ENCODE results near the gene EHBP1. TPM values are rescaled to one million over a fixed set of nuclear protein-coding genes. Genes with fewer than 3 reads are reported as not detected.

EHBP1 gene
- total and polyA plus RNA-seq, 2 donors (not counting 3 experiments of a cell fraction or from before 2014, with no cell fraction given): 8.4 to 34.8 TPM

DNA sequence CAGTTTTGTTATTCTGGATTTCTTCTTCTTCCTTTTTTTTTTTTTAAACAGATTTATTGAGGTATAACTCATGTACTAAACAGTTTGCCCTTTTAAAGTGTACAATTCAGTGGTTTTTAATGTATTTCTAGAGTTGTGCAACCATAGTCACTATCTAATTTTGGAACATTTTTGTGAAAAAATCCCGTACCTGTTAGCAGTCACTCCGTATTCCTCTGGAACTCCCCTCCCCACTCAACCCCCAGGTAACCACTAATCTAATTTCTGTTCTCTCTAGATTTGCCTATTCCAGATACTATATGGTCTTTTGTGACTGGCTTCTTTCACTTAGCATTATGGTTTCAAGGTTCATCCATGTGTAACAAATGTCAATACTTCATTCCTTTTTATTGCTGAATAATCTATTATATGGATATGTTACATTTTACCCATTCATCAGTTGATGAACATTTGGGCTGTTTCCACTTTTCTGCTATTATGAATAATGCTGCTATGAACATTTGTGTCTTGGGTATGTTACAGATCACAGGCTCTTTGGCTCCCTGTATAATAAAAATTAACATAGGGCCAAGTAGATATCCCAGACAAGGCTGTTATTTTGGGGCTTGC lies 21.9 kb downstream of the EHBP1 start:
- H3K9me1 ChIP-seq (replicated peaks; ENCODE audit: control insufficient read depth, extremely low read depth, insufficient read depth, low read length): no peaks in the 10 kb centered on the region
- H2AFZ ChIP-seq (ENCODE audit: low read depth, low read length): no peak overlapping the region
- BruUV-seq (replicated peaks): no TSS peak
- dilution Hi-C loops (cut with MboI; ENCODE audit: extremely low pct_ligation_motif_present, low sequenced_read_pairs) (no loop called here), intact Hi-C loops (cut with micrococcal nuclease) (no loop called here)
- ChIA-PET CTCF (no interaction called here), POLR2A (no interaction called here)
- peaks cover 20% of the 10 kb centered on the region for H3K79me2 ChIP-seq (ENCODE audit: control insufficient read depth, insufficient read depth, low read length)
- no peak for DNase-seq (ENCODE audit: low read depth, low spot score)
- H3K4me3 ChIP-seq (replicated peaks in 1 of 3; ENCODE audit: insufficient read depth in 1 of 3, low read depth in 1 of 3, low read length in 3 of 3): no peak overlapping the region
- H3K27me3 ChIP-seq (ENCODE audit: control insufficient read depth in 2 of 2, insufficient read depth in 2 of 2, low read length in 2 of 2): no peaks in the 10 kb centered on the region
- no peaks in the 10 kb centered on the region for H4K20me1 ChIP-seq (replicated peaks; ENCODE audit: control insufficient read depth, extremely low read depth, insufficient read depth, low read length)
- no peak overlapping the region for H3K9ac ChIP-seq (replicated peaks; ENCODE audit: extremely low read depth, insufficient read depth, low read length)
- no peaks in the 10 kb centered on the region for H3K4me1 ChIP-seq (ENCODE audit: control insufficient read depth, extremely low read depth, insufficient read depth, low read length)
- no peaks in the 10 kb centered on the region for H3K36me3 ChIP-seq (ENCODE audit: control insufficient read depth in 2 of 2, extremely low read depth in 1 of 2, insufficient read depth in 2 of 2, low read length in 2 of 2)
- no peaks in the 10 kb centered on the region for H3K9me3 ChIP-seq (replicated peaks; ENCODE audit: control insufficient read depth, insufficient read depth, low read length)
- no peak for TF ChIP-seq MYC (IDR thresholded peaks at IDR 0.05; ENCODE audit: low read depth, low read length)
- TF ChIP-seq POLR2A (IDR thresholded peaks at IDR 0.05; ENCODE audit: low read depth, low read length): no peak
- no peak for TF ChIP-seq JUN (IDR thresholded peaks at IDR 0.05; ENCODE audit: borderline replicate concordance, insufficient read depth, insufficient read length, low read depth)
- TF ChIP-seq GATA2 (IDR thresholded peaks at IDR 0.05; ENCODE audit: insufficient read depth, insufficient read length, low read depth, low read length): no peak
- TF ChIP-seq FOS (IDR thresholded peaks at IDR 0.05; ENCODE audit: borderline replicate concordance, insufficient read depth, low read length): no peak
- no peak for TF ChIP-seq EZH2 (IDR thresholded peaks at IDR 0.05; ENCODE audit: borderline replicate concordance, low read depth, low read length, severe bottlenecking)
- TF ChIP-seq, protein P1, sequence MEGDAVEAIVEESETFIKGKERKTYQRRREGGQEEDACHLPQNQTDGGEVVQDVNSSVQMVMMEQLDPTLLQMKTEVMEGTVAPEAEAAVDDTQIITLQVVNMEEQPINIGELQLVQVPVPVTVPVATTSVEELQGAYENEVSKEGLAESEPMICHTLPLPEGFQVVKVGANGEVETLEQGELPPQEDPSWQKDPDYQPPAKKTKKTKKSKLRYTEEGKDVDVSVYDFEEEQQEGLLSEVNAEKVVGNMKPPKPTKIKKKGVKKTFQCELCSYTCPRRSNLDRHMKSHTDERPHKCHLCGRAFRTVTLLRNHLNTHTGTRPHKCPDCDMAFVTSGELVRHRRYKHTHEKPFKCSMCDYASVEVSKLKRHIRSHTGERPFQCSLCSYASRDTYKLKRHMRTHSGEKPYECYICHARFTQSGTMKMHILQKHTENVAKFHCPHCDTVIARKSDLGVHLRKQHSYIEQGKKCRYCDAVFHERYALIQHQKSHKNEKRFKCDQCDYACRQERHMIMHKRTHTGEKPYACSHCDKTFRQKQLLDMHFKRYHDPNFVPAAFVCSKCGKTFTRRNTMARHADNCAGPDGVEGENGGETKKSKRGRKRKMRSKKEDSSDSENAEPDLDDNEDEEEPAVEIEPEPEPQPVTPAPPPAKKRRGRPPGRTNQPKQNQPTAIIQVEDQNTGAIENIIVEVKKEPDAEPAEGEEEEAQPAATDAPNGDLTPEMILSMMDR (IDR thresholded peaks at IDR 0.05; ENCODE audit: extremely low read depth in 1 of 2, insufficient read depth in 1 of 2, low read depth in 1 of 2, low read length in 2 of 2): no peak
- TF ChIP-seq POLR2AphosphoS5 (IDR thresholded peaks at IDR 0.05; ENCODE audit: insufficient read depth, low read depth, low read length): no peak
- TF ChIP-seq, protein P2, sequence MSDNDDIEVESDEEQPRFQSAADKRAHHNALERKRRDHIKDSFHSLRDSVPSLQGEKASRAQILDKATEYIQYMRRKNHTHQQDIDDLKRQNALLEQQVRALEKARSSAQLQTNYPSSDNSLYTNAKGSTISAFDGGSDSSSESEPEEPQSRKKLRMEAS (IDR thresholded peaks at IDR 0.05; ENCODE audit: insufficient read depth, insufficient read length): no peak
- H3K4me2 ChIP-seq (ENCODE audit: insufficient read depth, low read length): no peak overlapping the region
- no peak overlapping the region for H3K27ac ChIP-seq (ENCODE audit: insufficient read depth, low read depth, low read length)
- FAIRE-seq: no peak
